GM19324 (cell line): ENCODE data around the gene CROCC2.

Source experiments
- ATAC-seq: cut with Tn5 transposase; IDR thresholded peaks from one replicate; pipeline ENCODE4 v1.9.1; 2021; ENCODE audit warnings: mild to moderate bottlenecking, moderate library complexity; ENCODE audit not compliant: unreplicated experiment, low FRiP score

Gene CROCC2

GRCh38 chr2:240919786-240920782, 13.9 kb downstream of the CROCC2 start:
- ATAC-seq: no peak

GRCh38 chr2:240920783-240921231, 14.7 kb downstream of the CROCC2 start:
- no peak for ATAC-seq

- no peak for ATAC-seq
These were observed 15.3 kb downstream of the CROCC2 start for GRCh38 chr2:240921311-240921994.

GRCh38 chr2:240921995-240922244, 15.8 kb downstream of the CROCC2 start:
- ATAC-seq: no peak

GRCh38 chr2:240922245-240922981, 16.3 kb downstream of the CROCC2 start:
- no peak for ATAC-seq

GRCh38 chr2:240922982-240923537, 16.9 kb downstream of the CROCC2 start:
- ATAC-seq: no peak

GRCh38 chr2:240925191-240925567, 19.0 kb downstream of the CROCC2 start:
- ATAC-seq: no peak

GRCh38 chr2:240925568-240926515, 19.7 kb downstream of the CROCC2 start:
- ATAC-seq: no peak

GRCh38 chr2:240926516-240927389, 20.6 kb downstream of the CROCC2 start:
- no peak for ATAC-seq

- no peak for ATAC-seq
These were observed 21.2 kb downstream of the CROCC2 start for GRCh38 chr2:240927390-240927781.

GRCh38 chr2:240928476-240929363, 22.6 kb downstream of the CROCC2 start:
- ATAC-seq: no peak

GRCh38 chr2:240929364-240930095, 23.4 kb downstream of the CROCC2 start:
- no peak for ATAC-seq

- ATAC-seq: no peak
These were observed 24.0 kb downstream of the CROCC2 start for GRCh38 chr2:240930096-240930630.

GRCh38 chr2:240930631-240931318, 24.6 kb downstream of the CROCC2 start:
- no peak for ATAC-seq

GRCh38 chr2:240931319-240931949, 25.3 kb downstream of the CROCC2 start:
- ATAC-seq: no peak
